Keratinocyte (primary cell): ENCODE measurements around the gene PIGU. TPM values are rescaled to one million over a fixed set of nuclear protein-coding genes. Genes with fewer than 3 reads are reported as not detected.

Experiments used
- DNase-seq: peaks from one replicate; pipeline ENCODE4 v3.0.0-alpha.2; 2011; ENCODE audit warnings: low read depth, missing footprints, low spot score
- FAIRE-seq: peaks from 2 replicates; lab custom pipeline; 2011; peaks lifted over from hg19 to GRCh38; lab: Jason Lieb, UNC
- H2AFZ ChIP-seq: 2 replicates; pipeline ENCODE4 v1.6.0; 2012; ENCODE audit warnings: low read length, control low read depth, inconsistent platforms; ENCODE audit not compliant: control insufficient read depth
- H3K27ac ChIP-seq: 2 replicates; pipeline ENCODE4 v1.5.1; 2011; ENCODE audit warnings: low read length; ENCODE audit not compliant: control insufficient read depth, insufficient read depth
- H3K27me3 ChIP-seq: 3 replicates; pipeline ENCODE4 v1.6.0; 2011; ENCODE audit warnings: low read length; ENCODE audit not compliant: control insufficient read depth, insufficient read depth; ENCODE audit errors: extremely low read depth
- H3K36me3 ChIP-seq, 2 experiments: 2 replicates in 1 of 2; 3 replicates in 1 of 2; pipeline ENCODE4 v1.5.1; 2011; ENCODE audit warnings: low read length in 2 of 2, mild to moderate bottlenecking in 1 of 2; ENCODE audit not compliant: control insufficient read depth in 2 of 2, insufficient read depth in 2 of 2; ENCODE audit errors: extremely low read depth in 1 of 2
- H3K4me1 ChIP-seq: 3 replicates; pipeline ENCODE4 v1.5.1; 2011; ENCODE audit warnings: low read length; ENCODE audit not compliant: control insufficient read depth, insufficient read depth; ENCODE audit errors: extremely low read depth
- H3K4me2 ChIP-seq: 3 replicates; pipeline ENCODE4 v1.6.0; 2011; ENCODE audit warnings: low read depth, low read length; ENCODE audit not compliant: control insufficient read depth, insufficient read depth; ENCODE audit errors: extremely low read depth
- H3K4me3 ChIP-seq, 3 experiments: fragments of 200-600 bp in 1 of 3; sonication (generic) in 1 of 3; 2 replicates in 2 of 3; 3 replicates in 1 of 3; pipeline ENCODE4 v1.5.1; 2011 to 2016; ENCODE audit warnings: low read length in 3 of 3, mild to moderate bottlenecking in 3 of 3, control low read depth in 2 of 3, inconsistent platforms in 1 of 3, low read depth in 1 of 3, mixed read lengths in 1 of 3, mixed run types in 1 of 3, moderate library complexity in 1 of 3; ENCODE audit not compliant: control insufficient read depth in 2 of 3, insufficient read depth in 2 of 3; ENCODE audit errors: extremely low read depth in 1 of 3
- H3K79me2 ChIP-seq: 2 replicates; pipeline ENCODE4 v1.6.0; 2012; ENCODE audit warnings: low read length; ENCODE audit not compliant: control insufficient read depth, insufficient read depth
- H3K9ac ChIP-seq: 3 replicates; pipeline ENCODE4 v1.6.0; 2011; ENCODE audit warnings: low read length; ENCODE audit not compliant: control insufficient read depth, insufficient read depth; ENCODE audit errors: extremely low read depth
- H3K9me1 ChIP-seq: 3 replicates; pipeline ENCODE4 v1.6.0; 2011; ENCODE audit warnings: low read length; ENCODE audit not compliant: control insufficient read depth, insufficient read depth; ENCODE audit errors: extremely low read depth
- H3K9me3 ChIP-seq: 2 replicates; pipeline ENCODE4 v1.5.1; 2012; ENCODE audit warnings: low read depth, low read length; ENCODE audit not compliant: control insufficient read depth
- H4K20me1 ChIP-seq: 3 replicates; pipeline ENCODE4 v1.6.0; 2011; ENCODE audit warnings: low read length; ENCODE audit not compliant: control insufficient read depth, insufficient read depth; ENCODE audit errors: extremely low read depth
- EZH2 ChIP-seq: IDR thresholded peaks from one replicate; pipeline ENCODE4 v1.6.1; 2012; ENCODE audit warnings: inconsistent platforms, mild to moderate bottlenecking, low read length, moderate library complexity
- dilution Hi-C: fragments of 300-500 bp; cut with MboI; formaldehyde crosslinking; loops from one replicate; pipeline ENCODE4 v1.7.0; 2020; ENCODE audit warnings: low sequenced_read_pairs; ENCODE audit not compliant: extremely low pct_ligation_motif_present
- polyA plus RNA-seq, 5 experiments: library from polyadenylated mRNA; depleted of rRNA in 3 of 5; stranded (reverse) in 3 of 5; stranded (forward) in 1 of 5; unstranded in 1 of 5; fragments of >200 nt; gene quantifications; 1 replicate in 1 of 5; 2 replicates in 3 of 5; 3 replicates in 1 of 5; pipeline versions ENCODE4 v1.2.1 to v1.2.3, GENCODE V29; 2011 to 2012; ENCODE audit warnings: missing spikeins in 2 of 5, low read depth in 1 of 5, low replicate concordance in 1 of 5
- TF ChIP-seq, protein P1 (sequence below), 3 experiments: IDR thresholded peaks in 1 of 3; conservative IDR thresholded peaks in 1 of 3; optimal IDR thresholded peaks in 1 of 3; 2 replicates in 2 of 3; 3 replicates in 1 of 3; pipeline versions ENCODE3 to v1.5.1; 2011; ENCODE audit warnings: low read length in 3 of 3, mild to moderate bottlenecking in 3 of 3, moderate library complexity in 2 of 3, control low read depth in 1 of 3, inconsistent platforms in 1 of 3; ENCODE audit not compliant: insufficient read depth in 2 of 3; ENCODE audit errors: extremely low read depth in 1 of 3

Gene PIGU
- polyA plus RNA-seq, 1 donor (not counting 4 experiments of a cell fraction or from before 2014, with no cell fraction given), result 48.0 TPM

- H3K27ac ChIP-seq, result no peak overlapping the region
- no peak for TF ChIP-seq EZH2
- TF ChIP-seq, protein P1, sequence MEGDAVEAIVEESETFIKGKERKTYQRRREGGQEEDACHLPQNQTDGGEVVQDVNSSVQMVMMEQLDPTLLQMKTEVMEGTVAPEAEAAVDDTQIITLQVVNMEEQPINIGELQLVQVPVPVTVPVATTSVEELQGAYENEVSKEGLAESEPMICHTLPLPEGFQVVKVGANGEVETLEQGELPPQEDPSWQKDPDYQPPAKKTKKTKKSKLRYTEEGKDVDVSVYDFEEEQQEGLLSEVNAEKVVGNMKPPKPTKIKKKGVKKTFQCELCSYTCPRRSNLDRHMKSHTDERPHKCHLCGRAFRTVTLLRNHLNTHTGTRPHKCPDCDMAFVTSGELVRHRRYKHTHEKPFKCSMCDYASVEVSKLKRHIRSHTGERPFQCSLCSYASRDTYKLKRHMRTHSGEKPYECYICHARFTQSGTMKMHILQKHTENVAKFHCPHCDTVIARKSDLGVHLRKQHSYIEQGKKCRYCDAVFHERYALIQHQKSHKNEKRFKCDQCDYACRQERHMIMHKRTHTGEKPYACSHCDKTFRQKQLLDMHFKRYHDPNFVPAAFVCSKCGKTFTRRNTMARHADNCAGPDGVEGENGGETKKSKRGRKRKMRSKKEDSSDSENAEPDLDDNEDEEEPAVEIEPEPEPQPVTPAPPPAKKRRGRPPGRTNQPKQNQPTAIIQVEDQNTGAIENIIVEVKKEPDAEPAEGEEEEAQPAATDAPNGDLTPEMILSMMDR (optimal IDR thresholded peaks at IDR 0.05 in 1 of 3, IDR thresholded peaks at IDR 0.05 in 1 of 3, conservative IDR thresholded peaks at IDR 0.05 in 1 of 3; ENCODE audit: extremely low read depth in 1 of 3, insufficient read depth in 2 of 3, low read length in 3 of 3), result no peak
- FAIRE-seq, result no peak
Measured at GRCh38 chr20:34575271-34575670, 101.6 kb downstream of the PIGU start.

GRCh38 chr20:34574861-34575260 is 102.0 kb downstream of the PIGU start:
- Histone ChIP-seq H3K9me3 (no peaks in the 10 kb centered on the region), H3K9me1 (no peaks in the 10 kb centered on the region), H3K4me3 (no peak overlapping the region), H4K20me1 (no peaks in the 10 kb centered on the region), H3K4me1 (peaks cover 14% of the 10 kb centered on the region), H2AFZ (no peak overlapping the region), H3K9ac (no peak overlapping the region), H3K79me2 (no peaks in the 10 kb centered on the region), H3K36me3 (peaks cover 4 to 7% of the 10 kb centered on the region in 2 experiments), H3K27me3 (no peaks in the 10 kb centered on the region), H3K4me2 (no peak overlapping the region), H3K27ac (no peak overlapping the region)
- no peak for FAIRE-seq
- no peak for DNase-seq
- no peak for TF ChIP-seq EZH2
- TF ChIP-seq, protein P1 (optimal IDR thresholded peaks at IDR 0.05 in 1 of 3, IDR thresholded peaks at IDR 0.05 in 1 of 3, conservative IDR thresholded peaks at IDR 0.05 in 1 of 3; ENCODE audit: extremely low read depth in 1 of 3, insufficient read depth in 2 of 3, low read length in 3 of 3), result no peak
- dilution Hi-C loops, result no loop called here

More at GRCh38 chr20:34575271-34575670, 101.6 kb downstream of the PIGU start:
- H3K36me3 ChIP-seq, result peaks cover 4 to 7% of the 10 kb centered on the region in 2 experiments
- H3K79me2 ChIP-seq, result no peaks in the 10 kb centered on the region
- no peak overlapping the region for H3K9ac ChIP-seq
- H3K27me3 ChIP-seq, result no peaks in the 10 kb centered on the region
- dilution Hi-C loops, result no loop called here
- no peak overlapping the region for H2AFZ ChIP-seq
- no peaks in the 10 kb centered on the region for H3K9me3 ChIP-seq
- H3K4me3 ChIP-seq, result no peak overlapping the region
- peaks cover 18% of the 10 kb centered on the region for H3K4me1 ChIP-seq
- H3K9me1 ChIP-seq, result peaks cover 2% of the 10 kb centered on the region
- no peak overlapping the region for H3K4me2 ChIP-seq
- H4K20me1 ChIP-seq, result no peaks in the 10 kb centered on the region
- no peak for DNase-seq
